H9 (cell line): ENCODE measurements around the gene ANTKMT. TPM values are rescaled to one million over a fixed set of nuclear protein-coding genes. Genes with fewer than 3 reads are reported as not detected.

Experiments
- DNase-seq: peaks from one replicate; pipeline ENCODE4 v3.0.0-alpha.2; 2017
- H2AFZ ChIP-seq: one replicate; pipeline ENCODE4 v1.6.1; 2013; ENCODE audit warnings: mild to moderate bottlenecking, low read length, control low read depth, moderate library complexity
- H2AK5ac ChIP-seq: 2 replicates; pipeline ENCODE4 v1.6.1; 2013; ENCODE audit warnings: low read length, control low read depth, mixed read lengths; ENCODE audit not compliant: insufficient read length
- H2BK120ac ChIP-seq: one replicate; pipeline ENCODE4 v1.6.1; 2013; ENCODE audit warnings: low read depth, mild to moderate bottlenecking, low read length, control low read depth, inconsistent platforms; ENCODE audit not compliant: poor library complexity, severe bottlenecking
- H2BK12ac ChIP-seq: 2 replicates; pipeline ENCODE4 v1.6.1; 2013; ENCODE audit warnings: low read length, control low read depth, mixed read lengths, low read depth; ENCODE audit not compliant: insufficient read length
- H2BK15ac ChIP-seq: 2 replicates; pipeline ENCODE4 v1.6.1; 2013; ENCODE audit warnings: low read depth, low read length, control low read depth
- H2BK20ac ChIP-seq: one replicate; pipeline ENCODE4 v1.6.1; 2013; ENCODE audit warnings: low read depth, mild to moderate bottlenecking, low read length, control low read depth, inconsistent platforms; ENCODE audit not compliant: poor library complexity, severe bottlenecking
- H2BK5ac ChIP-seq: 2 replicates; pipeline ENCODE4 v1.6.1; 2013; ENCODE audit warnings: low read length, control low read depth, mixed read lengths; ENCODE audit not compliant: insufficient read length
- H3K14ac ChIP-seq: 2 replicates; pipeline ENCODE4 v1.6.1; 2013; ENCODE audit warnings: low read length, control low read depth; ENCODE audit not compliant: insufficient read depth
- H3K18ac ChIP-seq: 2 replicates; pipeline ENCODE4 v1.6.1; 2013; ENCODE audit warnings: low read depth, mild to moderate bottlenecking, mixed read lengths, low read length, control low read depth; ENCODE audit not compliant: insufficient read length
- H3K23ac ChIP-seq: 2 replicates; pipeline ENCODE4 v1.6.1; 2013; ENCODE audit warnings: low read length, control low read depth, mixed read lengths, low read depth; ENCODE audit not compliant: insufficient read length
- H3K23me2 ChIP-seq: 2 replicates; pipeline ENCODE4 v1.6.1; 2013; ENCODE audit warnings: low read depth, mild to moderate bottlenecking, mixed read lengths, low read length, control low read depth; ENCODE audit not compliant: insufficient read length, poor library complexity, severe bottlenecking
- H3K27ac ChIP-seq: 2 replicates; pipeline ENCODE4 v1.5.1; 2013; ENCODE audit warnings: low read length, control low read depth, mixed read lengths, low read depth; ENCODE audit not compliant: insufficient read length
- H3K27me3 ChIP-seq: 2 replicates; pipeline ENCODE4 v1.6.1; 2013; ENCODE audit warnings: low read length, control low read depth, inconsistent platforms; ENCODE audit not compliant: insufficient read depth
- H3K4ac ChIP-seq: 2 replicates; pipeline ENCODE4 v1.6.1; 2013; ENCODE audit warnings: low read depth, mild to moderate bottlenecking, control low read depth, inconsistent platforms, low read length, moderate library complexity
- H3K4me1 ChIP-seq: 2 replicates; pipeline ENCODE4 v1.6.1; 2013; ENCODE audit warnings: low read length, control low read depth, inconsistent platforms; ENCODE audit not compliant: insufficient read depth
- H3K4me2 ChIP-seq: 2 replicates; pipeline ENCODE4 v1.6.1; 2013; ENCODE audit warnings: low read length, control low read depth, mixed read lengths; ENCODE audit not compliant: insufficient read length, insufficient read depth
- H3K56ac ChIP-seq: 2 replicates; pipeline ENCODE4 v1.6.1; 2013; ENCODE audit warnings: low read depth, mild to moderate bottlenecking, mixed read lengths, low read length, control low read depth; ENCODE audit not compliant: insufficient read length
- H3K79me1 ChIP-seq: 2 replicates; pipeline ENCODE4 v1.6.1; 2013; ENCODE audit warnings: low read depth, mild to moderate bottlenecking, moderate library complexity, low read length, control low read depth, inconsistent platforms; ENCODE audit not compliant: insufficient read depth, poor library complexity, severe bottlenecking
- H3K79me2 ChIP-seq: 2 replicates; pipeline ENCODE4 v1.6.1; 2013; ENCODE audit warnings: low read length, control low read depth, inconsistent platforms; ENCODE audit not compliant: insufficient read depth
- H3K9ac ChIP-seq: 2 replicates; pipeline ENCODE4 v1.6.1; 2013; ENCODE audit warnings: low read length, control low read depth, mixed read lengths; ENCODE audit not compliant: insufficient read length; ENCODE audit errors: extremely low read depth
- H3K9me3 ChIP-seq: one replicate; pipeline ENCODE4 v1.6.1; 2013; ENCODE audit warnings: low read depth, low read length, inconsistent platforms; ENCODE audit not compliant: control insufficient read depth
- H3T11ph ChIP-seq: one replicate; pipeline ENCODE4 v1.6.1; 2013; ENCODE audit warnings: mild to moderate bottlenecking, low read length, control low read depth, inconsistent platforms
- H4K20me1 ChIP-seq: one replicate; pipeline ENCODE4 v1.6.1; 2013; ENCODE audit not compliant: control insufficient read depth, insufficient read length, insufficient read depth
- H4K5ac ChIP-seq: 2 replicates; pipeline ENCODE4 v1.6.1; 2013; ENCODE audit warnings: low read depth, mild to moderate bottlenecking, mixed read lengths, low read length, control low read depth; ENCODE audit not compliant: insufficient read length
- H4K8ac ChIP-seq: replicated peaks from 2 replicates; pipeline ENCODE4 v1.6.1; 2013; ENCODE audit warnings: low read length, control low read depth, mixed read lengths, low read depth; ENCODE audit not compliant: insufficient read length
- H4K91ac ChIP-seq: 2 replicates; pipeline ENCODE4 v1.6.1; 2013; ENCODE audit warnings: low read depth, mild to moderate bottlenecking, moderate library complexity, mixed read lengths, low read length, control low read depth; ENCODE audit not compliant: insufficient read length
- H3K27ac Mint-ChIP-seq, 3 experiments: 2 replicates in 2 of 3; 3 replicates in 1 of 3; pipeline ENCODE4 v1.8.0; 2020 to 2021; ENCODE audit warnings: mixed read lengths in 3 of 3, mild to moderate bottlenecking in 1 of 3, moderate library complexity in 1 of 3
- H3K27me3 Mint-ChIP-seq: 2 replicates; pipeline ENCODE4 v1.8.0; 2021; ENCODE audit warnings: low read depth, mild to moderate bottlenecking, moderate library complexity, mixed read lengths
- H3K36me3 Mint-ChIP-seq, 3 experiments: 2 replicates in 2 of 3; 3 replicates in 1 of 3; pipeline ENCODE4 v1.8.0; 2020 to 2021; ENCODE audit warnings: low read depth in 3 of 3, mixed read lengths in 3 of 3; ENCODE audit not compliant: insufficient read depth in 1 of 3
- H3K4me1 Mint-ChIP-seq, 2 experiments: 2 replicates each; pipeline ENCODE4 v1.8.0; 2020; ENCODE audit warnings: mixed read lengths in 2 of 2
- H3K4me3 Mint-ChIP-seq, 2 experiments: 2 replicates in 1 of 2; 3 replicates in 1 of 2; pipeline ENCODE4 v1.8.0; 2020 to 2021; ENCODE audit warnings: mild to moderate bottlenecking in 2 of 2, mixed read lengths in 2 of 2, moderate library complexity in 1 of 2
- H3K9me3 Mint-ChIP-seq, 2 experiments: 2 replicates in 1 of 2; 3 replicates in 1 of 2; pipeline ENCODE4 v1.8.0; 2020; ENCODE audit warnings: mild to moderate bottlenecking in 2 of 2, mixed read lengths in 2 of 2, moderate library complexity in 1 of 2
- WGBS: extraction: QIAGEN DNeasy Blood & Tissue Kit; methylation state at CpG from one replicate; pipeline ENCODE4 v1.1.7; 2013; ENCODE audit warnings: missing lambda C conversion rate, low lambda C conversion rate, mixed read lengths; ENCODE audit not compliant: insufficient read length; ENCODE audit errors: extremely low coverage; 5-methylcytosine and 5-hydroxymethylcytosine counted together
- total RNA-seq: library from RNA; stranded (reverse); gene quantifications from 2 replicates; pipeline ENCODE4 v1.2.1, GENCODE V29; 2021
- TF ChIP-seq, protein P1 (sequence below): fragments of 200-600 bp; sonication (generic); conservative IDR thresholded peaks from 3 replicates; pipeline ENCODE4 v1.8.0; 2021; ENCODE audit warnings: antibody characterized with exemption, mild to moderate bottlenecking

ANTKMT gene
- total RNA-seq, 1 experiment from 2014 or later, result 31.5 TPM

DNA sequence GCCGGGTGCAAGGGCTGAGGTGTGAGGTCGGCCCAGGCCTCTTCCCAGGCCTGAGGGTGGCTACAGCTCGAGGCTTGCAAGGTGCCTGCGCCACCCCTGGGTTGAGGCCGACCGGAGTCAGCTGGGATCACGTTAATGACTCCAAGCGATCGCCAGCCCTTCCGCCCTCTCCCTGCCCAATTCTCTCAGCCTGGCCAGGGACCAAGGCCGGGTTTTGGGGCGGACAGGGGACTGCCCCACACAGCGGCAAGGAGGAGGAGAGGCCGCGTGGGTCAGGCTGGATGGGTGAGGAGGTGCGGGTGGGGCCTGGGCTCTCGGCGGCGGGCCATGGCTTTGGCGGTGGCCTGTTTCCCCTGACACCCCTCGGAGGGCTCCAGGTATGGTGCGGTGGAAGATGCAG is 27.6 kb upstream of the ANTKMT start:
- Mint-ChIP-seq H3K9me3 (no peaks in the 10 kb centered on the region; a peak in 1 of 5 replicates), H3K4me3 (peak overlapping the region; percentile 43 to 72), H3K4me1 (peaks cover 0 to 16% of the 10 kb centered on the region in 2 experiments; a peak in 3 of 4 replicates), H3K27me3 (peaks cover 71% of the 10 kb centered on the region), H3K36me3 (no peaks in the 10 kb centered on the region), H3K27ac (no peak overlapping the region; a peak in 1 of 7 replicates)
- H4K91ac ChIP-seq, result no peak overlapping the region
- no peak overlapping the region for H3K4ac ChIP-seq
- H4K8ac ChIP-seq, result no peak overlapping the region
- H3K4me1 ChIP-seq, result no peaks in the 10 kb centered on the region
- no peak overlapping the region for H3K27ac ChIP-seq
- H3K4me2 ChIP-seq, result peak overlapping the region; percentile 56
- no peak for DNase-seq
- no peak overlapping the region; the same call in 1 of the 2 replicates for H3K14ac ChIP-seq
- no peak overlapping the region for H2BK120ac ChIP-seq
- no peak overlapping the region for H2BK12ac ChIP-seq
- no peak overlapping the region for H2AFZ ChIP-seq
- no peak overlapping the region for H2BK20ac ChIP-seq
- H3K27me3 ChIP-seq, result peaks cover 11% of the 10 kb centered on the region; the same call in 1 of the 2 replicates
- no peak overlapping the region for H3K23ac ChIP-seq
- TF ChIP-seq, protein P1, sequence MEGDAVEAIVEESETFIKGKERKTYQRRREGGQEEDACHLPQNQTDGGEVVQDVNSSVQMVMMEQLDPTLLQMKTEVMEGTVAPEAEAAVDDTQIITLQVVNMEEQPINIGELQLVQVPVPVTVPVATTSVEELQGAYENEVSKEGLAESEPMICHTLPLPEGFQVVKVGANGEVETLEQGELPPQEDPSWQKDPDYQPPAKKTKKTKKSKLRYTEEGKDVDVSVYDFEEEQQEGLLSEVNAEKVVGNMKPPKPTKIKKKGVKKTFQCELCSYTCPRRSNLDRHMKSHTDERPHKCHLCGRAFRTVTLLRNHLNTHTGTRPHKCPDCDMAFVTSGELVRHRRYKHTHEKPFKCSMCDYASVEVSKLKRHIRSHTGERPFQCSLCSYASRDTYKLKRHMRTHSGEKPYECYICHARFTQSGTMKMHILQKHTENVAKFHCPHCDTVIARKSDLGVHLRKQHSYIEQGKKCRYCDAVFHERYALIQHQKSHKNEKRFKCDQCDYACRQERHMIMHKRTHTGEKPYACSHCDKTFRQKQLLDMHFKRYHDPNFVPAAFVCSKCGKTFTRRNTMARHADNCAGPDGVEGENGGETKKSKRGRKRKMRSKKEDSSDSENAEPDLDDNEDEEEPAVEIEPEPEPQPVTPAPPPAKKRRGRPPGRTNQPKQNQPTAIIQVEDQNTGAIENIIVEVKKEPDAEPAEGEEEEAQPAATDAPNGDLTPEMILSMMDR, result no peak
- no peak overlapping the region for H4K5ac ChIP-seq
- no peaks in the 10 kb centered on the region for H3K9me3 ChIP-seq
- no peak overlapping the region for H3K56ac ChIP-seq
- H2BK5ac ChIP-seq, result no peak overlapping the region
- peaks cover 27% of the 10 kb centered on the region for H3K23me2 ChIP-seq
- H3K79me1 ChIP-seq, result no peaks in the 10 kb centered on the region
- H3T11ph ChIP-seq, result no peak overlapping the region
- no peaks in the 10 kb centered on the region for H4K20me1 ChIP-seq
- no peak overlapping the region for H2AK5ac ChIP-seq
- no peaks in the 10 kb centered on the region for H3K79me2 ChIP-seq
- no peak overlapping the region for H3K18ac ChIP-seq
- no peak overlapping the region for H3K9ac ChIP-seq
- WGBS, result no CpG with 5 or more reads among the region's 22 CpGs
- H2BK15ac ChIP-seq, result no peak overlapping the region; the same call in 1 of the 2 replicates
